Loucy (cell line): ENCODE data around the gene TSEN15.

Experiments used
- CTCF ChIP-seq: fragments of 200-600 bp; sonication (generic); conservative IDR thresholded peaks from 2 replicates; pipeline ENCODE4 v1.5.1; 2014; ENCODE audit warnings: mild to moderate bottlenecking, antibody characterized with exemption, low read length
- EZH2phosphoT487 ChIP-seq: fragments of 200-600 bp; IDR thresholded peaks from 2 replicates; pipeline ENCODE4 v1.6.1; 2018; ENCODE audit warnings: antibody characterized with exemption, mild to moderate bottlenecking, moderate library complexity, borderline replicate concordance

- TF ChIP-seq CTCF (no peak), EZH2phosphoT487 (no peak)
These were observed 6.7 kb upstream of the TSEN15 start for GRCh38 chr1:184044603-184045376.
